HG03342 (cell line): ENCODE measurements around the gene LBX2.

Experiments used
- ATAC-seq: cut with Tn5 transposase; IDR thresholded peaks from one replicate; pipeline ENCODE4 v1.9.1; 2021; ENCODE audit warnings: mild to moderate bottlenecking, moderate library complexity; ENCODE audit not compliant: unreplicated experiment

Gene LBX2

GRCh38 chr2:74458132-74458937 lies 41.1 kb downstream of the LBX2 start, which contains the start of gene WBP1:
TSS of gene WBP1 (plus strand) at chr2:74458438. CDS start at chr2:74458603, 165 bp downstream.
- ATAC-seq: peak; percentile 83

- ATAC-seq: peak; percentile 26
Measured at GRCh38 chr2:74457549-74458131, 41.8 kb downstream of the LBX2 start.

- no peak for ATAC-seq
Measured at GRCh38 chr2:74457129-74457548, 42.3 kb downstream of the LBX2 start.

DNA sequence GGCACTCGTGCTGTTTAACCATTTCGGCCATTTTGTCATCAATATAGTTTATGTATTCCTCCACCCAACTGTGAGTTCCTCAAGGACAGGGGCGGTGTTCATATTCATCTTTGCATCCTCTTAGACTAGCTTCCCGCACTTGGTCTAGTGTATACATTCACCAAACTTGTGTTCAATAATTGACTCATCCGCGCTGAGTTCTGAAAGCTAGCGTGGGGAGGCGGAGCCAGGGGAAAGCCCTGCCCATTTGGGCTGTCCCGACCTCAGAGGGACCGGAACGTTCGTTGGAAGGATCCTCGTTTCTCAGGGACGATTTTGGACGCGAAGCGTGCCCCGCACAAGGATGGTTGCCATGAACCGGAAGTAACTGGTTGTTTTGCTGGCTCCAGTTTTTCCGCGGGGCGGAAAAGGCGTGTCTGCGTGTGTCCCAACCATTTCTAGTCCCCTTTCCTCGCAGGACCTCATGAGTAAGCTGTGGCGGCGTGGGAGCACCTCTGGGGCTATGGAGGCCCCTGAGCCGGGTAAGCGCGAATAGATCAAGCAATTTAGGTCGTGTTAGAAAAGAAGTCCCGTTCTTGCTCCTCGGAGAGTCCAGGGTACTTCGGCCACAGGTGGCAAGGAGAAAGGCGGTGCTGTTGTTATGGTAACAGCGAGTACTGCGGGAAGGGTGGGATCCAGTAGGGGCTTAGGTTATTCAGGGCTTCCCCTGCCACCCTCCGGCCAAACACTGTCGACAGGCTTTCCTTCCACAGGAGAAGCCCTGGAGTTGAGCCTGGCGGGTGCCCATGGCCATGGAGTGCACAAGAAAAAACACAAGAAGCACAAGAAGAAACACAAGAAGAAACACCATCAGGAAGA lies 44.5 kb downstream of the LBX2 start, which contains the start of gene INO80B:
TSS of gene INO80B (plus strand) at position 434 of the 858 bp plus-strand sequence. CDS start at position 464, 30 bp downstream.
- peak; percentile 34 for ATAC-seq

DNA sequence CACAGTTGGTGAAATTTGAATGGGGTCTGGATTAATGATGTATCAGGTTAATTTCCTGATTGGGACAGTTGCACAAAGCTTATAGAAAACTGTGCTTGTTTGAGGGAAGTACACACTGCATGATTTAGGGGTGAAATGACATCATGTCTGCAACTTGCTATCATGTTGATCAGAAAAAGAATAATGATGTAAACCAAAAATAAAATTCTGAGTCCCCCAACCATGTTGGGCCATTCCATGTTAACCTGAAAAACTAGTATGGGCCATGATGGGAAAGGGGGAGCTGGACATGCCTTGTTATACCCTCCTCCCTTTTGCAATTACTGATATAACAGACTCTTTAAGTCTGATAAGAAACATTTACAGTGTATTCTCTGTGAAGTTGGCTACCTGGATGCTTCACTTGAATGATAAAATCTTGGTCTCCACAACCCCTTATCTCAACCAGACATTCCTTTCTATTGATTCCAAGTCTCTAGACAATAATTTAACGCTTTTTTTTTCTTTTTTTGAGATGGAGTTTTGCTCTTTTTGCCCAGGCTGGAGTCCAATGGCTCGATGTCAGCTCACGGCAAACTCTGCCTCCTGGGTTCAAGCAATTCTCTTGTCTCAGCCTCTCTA lies 48.7 kb downstream of the LBX2 start:
- ATAC-seq: no peak

DNA sequence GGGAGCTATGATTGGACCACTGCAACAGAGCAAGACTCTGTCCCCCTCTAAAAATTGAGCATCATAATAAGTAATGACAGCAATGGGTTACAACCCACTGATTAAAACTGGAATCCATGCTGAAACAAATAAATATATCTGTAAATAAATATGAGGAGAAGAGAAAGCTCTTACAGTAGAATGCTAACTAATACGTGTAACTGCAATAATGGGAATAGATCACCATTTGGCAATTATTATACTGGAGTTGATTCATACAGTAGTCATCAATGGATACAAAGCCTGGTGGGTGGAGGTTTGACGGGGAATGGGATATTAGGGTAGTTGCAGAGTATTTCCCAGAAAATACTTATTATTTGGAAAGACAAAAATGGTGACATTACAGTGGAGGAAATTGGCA lies 50.6 kb downstream of the LBX2 start:
- ATAC-seq: no peak
